BLaER1 (cell line): ENCODE results near the gene GPX5.

Source experiments
- H3K27ac ChIP-seq: shearing (Covaris generic); formaldehyde crosslinking; 2 replicates; pipeline ENCODE4 v1.8.1; 2022
- H3K27me3 ChIP-seq: shearing (Covaris generic); formaldehyde crosslinking; 2 replicates; pipeline ENCODE4 v1.8.1; 2022
- H3K36me3 ChIP-seq: shearing (Covaris generic); formaldehyde crosslinking; 2 replicates; pipeline ENCODE4 v1.8.1; 2022
- H3K4me1 ChIP-seq: shearing (Covaris generic); formaldehyde crosslinking; 2 replicates; pipeline ENCODE4 v1.8.1; 2022
- H3K4me2 ChIP-seq: shearing (Covaris generic); formaldehyde crosslinking; 2 replicates; pipeline ENCODE4 v1.8.1; 2022
- H3K4me3 ChIP-seq: shearing (Covaris generic); formaldehyde crosslinking; 2 replicates; pipeline ENCODE4 v1.8.1; 2022
- H3K9ac ChIP-seq: shearing (Covaris generic); formaldehyde crosslinking; 2 replicates; pipeline ENCODE4 v1.8.1; 2022
- H3K9me3 ChIP-seq: shearing (Covaris generic); formaldehyde crosslinking; 2 replicates; pipeline ENCODE4 v1.8.1; 2022
- H4K20me1 ChIP-seq: shearing (Covaris generic); formaldehyde crosslinking; 2 replicates; pipeline ENCODE4 v1.8.1; 2022
- Cebpa-rat ChIP-seq: shearing (Covaris generic); IDR thresholded peaks from 2 replicates; pipeline ENCODE4 v1.8.1; 2022

The GPX5 gene

DNA sequence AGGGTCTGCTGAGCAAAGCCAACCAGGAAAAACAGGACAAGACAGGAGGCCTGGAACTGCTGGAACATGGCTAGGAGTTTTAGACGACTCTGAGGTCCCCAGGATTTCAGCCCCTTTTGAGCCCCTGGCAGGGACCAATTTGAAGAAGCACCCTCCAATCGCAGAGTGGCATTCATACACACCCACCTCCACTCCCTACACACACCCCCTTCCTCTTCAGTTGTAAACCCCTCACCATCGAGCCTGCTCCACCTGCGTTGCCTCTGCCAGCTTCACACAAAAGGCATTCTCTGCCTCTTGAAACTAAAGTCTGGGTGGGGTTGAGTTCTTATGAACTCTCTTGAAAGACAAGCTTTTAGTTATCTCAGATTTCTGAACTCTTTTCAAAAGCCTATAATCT is 10.0 kb upstream of the GPX5 start, which contains the start of gene GPX6:
Gene GPX6, minus strand, starts transcription at position 118 of the 400 bp plus-strand sequence. Its CDS starts 50 bp downstream, at position 68.
- Histone ChIP-seq H3K4me3 (no peak within 1 kb of the TSS), H3K9ac (no peak within 1 kb of the TSS), H4K20me1 (no peaks in the 10 kb centered on the region), H3K27me3 (no peaks in the 10 kb centered on the region), H3K27ac (no peak within 1 kb of the TSS), H3K9me3 (peaks cover 10% of the 10 kb centered on the region), H3K4me2 (no peak within 1 kb of the TSS), H3K36me3 (no peaks in the 10 kb centered on the region), H3K4me1 (no peaks in the 10 kb centered on the region)
- no peak for TF ChIP-seq Cebpa-rat

- Histone ChIP-seq H3K27me3 (no peaks in the 10 kb centered on the region), H3K27ac (no peak overlapping the region), H3K4me2 (no peak overlapping the region), H4K20me1 (no peaks in the 10 kb centered on the region), H3K9me3 (no peaks in the 10 kb centered on the region), H3K9ac (no peak overlapping the region), H3K4me1 (no peaks in the 10 kb centered on the region), H3K36me3 (no peaks in the 10 kb centered on the region), H3K4me3 (no peak overlapping the region)
- no peak for TF ChIP-seq Cebpa-rat
Measured at GRCh38 chr6:28517964-28518363, 7.7 kb upstream of the GPX5 start.

- peaks cover 9% of the 10 kb centered on the region for H3K4me1 ChIP-seq
- TF ChIP-seq Cebpa-rat, result no peak
- H3K4me3 ChIP-seq, result no peak overlapping the region
- no peaks in the 10 kb centered on the region for H4K20me1 ChIP-seq
- no peaks in the 10 kb centered on the region for H3K9me3 ChIP-seq
- H3K27ac ChIP-seq, result no peak overlapping the region
- no peaks in the 10 kb centered on the region for H3K27me3 ChIP-seq
- no peak overlapping the region for H3K9ac ChIP-seq
- no peak overlapping the region for H3K4me2 ChIP-seq
- H3K36me3 ChIP-seq, result no peaks in the 10 kb centered on the region
Measured at GRCh38 chr6:28522594-28523240, 3.0 kb upstream of the GPX5 start.

- no peak overlapping the region for H3K4me3 ChIP-seq
- no peaks in the 10 kb centered on the region for H4K20me1 ChIP-seq
- H3K27me3 ChIP-seq, result no peaks in the 10 kb centered on the region
- TF ChIP-seq Cebpa-rat, result no peak
- no peak overlapping the region for H3K4me2 ChIP-seq
- H3K4me1 ChIP-seq, result peaks cover 9% of the 10 kb centered on the region
- no peaks in the 10 kb centered on the region for H3K36me3 ChIP-seq
- no peak overlapping the region for H3K9ac ChIP-seq
- no peak overlapping the region for H3K27ac ChIP-seq
- H3K9me3 ChIP-seq, result no peaks in the 10 kb centered on the region
Measured at GRCh38 chr6:28523241-28523622, 2.4 kb upstream of the GPX5 start.

GRCh38 chr6:28530777-28531176 is 5.1 kb downstream of the GPX5 start:
- no peaks in the 10 kb centered on the region for H3K27me3 ChIP-seq
- H3K27ac ChIP-seq, result no peak overlapping the region
- peaks cover 2% of the 10 kb centered on the region for H3K4me1 ChIP-seq
- TF ChIP-seq Cebpa-rat, result no peak
- H3K4me3 ChIP-seq, result no peak overlapping the region
- no peak overlapping the region for H3K9ac ChIP-seq
- no peak overlapping the region for H3K4me2 ChIP-seq
- H3K36me3 ChIP-seq, result no peaks in the 10 kb centered on the region
- no peaks in the 10 kb centered on the region for H3K9me3 ChIP-seq
- no peaks in the 10 kb centered on the region for H4K20me1 ChIP-seq

- Histone ChIP-seq H3K4me1 (no peaks in the 10 kb centered on the region), H3K4me3 (no peak overlapping the region), H3K9me3 (no peaks in the 10 kb centered on the region), H3K27me3 (no peaks in the 10 kb centered on the region), H3K27ac (no peak overlapping the region), H3K36me3 (no peaks in the 10 kb centered on the region), H3K4me2 (no peak overlapping the region), H3K9ac (no peak overlapping the region), H4K20me1 (no peaks in the 10 kb centered on the region)
- TF ChIP-seq Cebpa-rat, result no peak
Measured at GRCh38 chr6:28531479-28532128, 5.9 kb downstream of the GPX5 start.

DNA sequence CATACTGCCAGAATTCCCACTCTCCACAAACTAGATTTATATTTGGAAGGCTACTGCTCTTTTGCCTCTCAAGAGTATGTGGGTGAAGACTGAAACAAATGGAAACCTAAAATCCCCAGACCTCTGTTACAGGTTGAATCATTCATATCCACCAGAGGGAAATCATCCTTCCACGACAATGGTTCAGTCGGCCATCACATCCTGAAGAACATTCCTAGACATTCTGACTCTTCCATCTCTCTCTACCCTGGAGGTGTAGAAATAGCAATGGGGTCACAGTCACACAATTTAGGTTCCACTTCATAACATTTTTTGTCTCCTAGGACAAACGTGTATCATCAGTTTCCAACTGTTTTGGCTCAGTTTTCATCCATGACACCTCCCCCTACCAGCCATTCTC is 8.6 kb downstream of the GPX5 start:
- Histone ChIP-seq H3K9ac (no peak overlapping the region), H3K36me3 (no peaks in the 10 kb centered on the region), H4K20me1 (no peaks in the 10 kb centered on the region), H3K9me3 (no peaks in the 10 kb centered on the region), H3K4me1 (no peaks in the 10 kb centered on the region), H3K4me3 (no peak overlapping the region), H3K4me2 (no peak overlapping the region), H3K27me3 (no peaks in the 10 kb centered on the region), H3K27ac (no peak overlapping the region)
- TF ChIP-seq Cebpa-rat, result no peak

DNA sequence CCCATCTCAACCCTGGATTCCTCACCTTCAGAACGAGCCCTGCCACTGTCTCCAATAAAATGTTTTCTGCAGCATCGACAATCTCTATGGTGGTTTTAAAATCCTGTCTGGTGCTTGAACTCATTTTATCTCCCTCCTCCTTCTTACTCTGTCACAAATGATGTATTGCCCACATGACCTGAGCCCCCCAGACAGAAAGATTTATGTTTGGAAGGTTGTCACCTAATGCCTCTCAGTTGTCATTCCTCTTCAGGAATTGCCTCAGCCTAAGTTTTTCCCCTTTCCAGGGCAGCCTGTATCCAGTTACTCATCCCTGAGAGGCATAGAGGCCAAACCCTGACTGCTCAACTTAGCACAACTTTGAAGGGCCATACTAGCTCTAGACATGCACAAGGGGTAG is 9.2 kb downstream of the GPX5 start:
- no peak overlapping the region for H3K4me3 ChIP-seq
- TF ChIP-seq Cebpa-rat, result no peak

DNA sequence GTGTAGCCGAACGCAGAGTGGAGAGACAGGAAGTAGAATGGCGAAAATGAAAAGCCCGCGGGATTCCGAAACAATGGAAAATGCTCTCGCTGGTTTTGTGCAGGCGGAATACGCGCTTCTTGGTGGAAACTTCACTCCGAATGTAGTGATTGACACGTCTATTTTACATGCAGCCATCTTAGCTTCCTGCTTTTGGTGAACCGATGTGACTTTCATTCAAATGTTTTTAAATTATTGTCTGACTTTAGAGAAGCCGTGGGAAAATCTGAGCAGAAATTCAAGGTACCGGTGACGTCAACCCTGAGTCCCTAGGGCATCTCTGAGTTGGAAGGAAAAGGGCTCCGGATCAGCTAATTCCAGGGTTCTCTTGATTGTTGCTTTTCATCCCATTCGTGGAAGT is 11.4 kb downstream of the GPX5 start:
- no peak overlapping the region for H3K27ac ChIP-seq
- TF ChIP-seq Cebpa-rat, result no peak

More for the DNA sequence above, 9.2 kb downstream of the GPX5 start:
- Histone ChIP-seq H4K20me1 (no peaks in the 10 kb centered on the region), H3K36me3 (no peaks in the 10 kb centered on the region), H3K4me1 (no peaks in the 10 kb centered on the region), H3K9ac (no peak overlapping the region), H3K27ac (no peak overlapping the region), H3K4me2 (no peak overlapping the region), H3K9me3 (no peaks in the 10 kb centered on the region), H3K27me3 (no peaks in the 10 kb centered on the region)

DNA sequence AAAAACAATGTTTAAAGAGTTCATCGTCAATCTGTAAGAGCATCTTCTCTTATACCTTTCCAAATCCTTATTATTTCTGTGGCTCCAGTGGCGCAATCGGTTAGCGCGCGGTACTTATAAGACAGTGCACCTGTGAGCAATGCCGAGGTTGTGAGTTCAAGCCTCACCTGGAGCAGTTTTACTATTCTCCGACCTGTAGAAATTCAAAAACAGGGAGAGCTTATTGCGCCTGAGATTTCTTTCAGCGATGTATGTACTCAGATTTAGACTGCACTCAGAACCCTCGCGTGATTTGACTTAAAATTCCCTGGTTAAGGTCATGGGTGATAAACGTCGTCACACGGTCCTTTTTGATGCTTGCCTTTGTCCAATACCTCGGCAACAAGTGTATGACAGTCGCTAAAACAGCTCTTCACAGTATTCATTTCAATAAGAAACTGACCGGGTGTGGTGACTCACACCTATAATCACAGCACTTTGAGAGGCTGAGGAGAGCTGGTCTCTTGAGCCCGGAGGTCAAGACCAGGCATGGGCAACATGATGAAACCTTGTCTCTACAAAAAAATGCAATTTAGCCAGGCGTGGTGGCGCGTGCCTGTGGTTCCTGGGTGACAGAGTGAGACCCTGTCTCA is 11.9 kb downstream of the GPX5 start:
- Histone ChIP-seq H3K4me2 (no peak overlapping the region), H4K20me1 (no peaks in the 10 kb centered on the region), H3K4me3 (no peak overlapping the region)

More for the DNA sequence above, 11.4 kb downstream of the GPX5 start:
- Histone ChIP-seq H3K4me3 (no peak overlapping the region), H3K27me3 (no peaks in the 10 kb centered on the region), H3K9me3 (peaks cover 5% of the 10 kb centered on the region; the same call in 1 of the 2 replicates), H3K4me1 (no peaks in the 10 kb centered on the region), H3K4me2 (no peak overlapping the region), H4K20me1 (no peaks in the 10 kb centered on the region), H3K36me3 (no peaks in the 10 kb centered on the region), H3K9ac (no peak overlapping the region)

More for the DNA sequence above, 11.9 kb downstream of the GPX5 start:
- no peak for TF ChIP-seq Cebpa-rat
- Histone ChIP-seq H3K27ac (no peak overlapping the region), H3K4me1 (no peaks in the 10 kb centered on the region), H3K27me3 (no peaks in the 10 kb centered on the region), H3K36me3 (no peaks in the 10 kb centered on the region), H3K9me3 (peaks cover 5% of the 10 kb centered on the region; the same call in 1 of the 2 replicates), H3K9ac (no peak overlapping the region)
